ENCODE measurements around the gene MYO1A.

MYO1A gene

GRCh38 chr12:57001448-57001906, 48.5 kb downstream of the MYO1A start:
- H3K4me1 ChIP-seq (ENCODE audit: control insufficient read depth in 2 of 2, insufficient read depth in 1 of 2, low read depth in 1 of 2, low read length in 2 of 2) = peaks cover 0 to 5% of the 10 kb centered on the region in 2 donors
- H2BK12ac ChIP-seq (ENCODE audit: low read length) = no peak overlapping the region
- no peak overlapping the region for H4K91ac ChIP-seq (ENCODE audit: low read depth, low read length, poor library complexity)
- no peak overlapping the region for H3K4ac ChIP-seq (ENCODE audit: low read length)
- no peak overlapping the region for H3K4me3 ChIP-seq (ENCODE audit: low read length in 2 of 2)
- H2AFZ ChIP-seq (ENCODE audit: low read length) = no peak overlapping the region
- no peak overlapping the region for H3K23ac ChIP-seq (ENCODE audit: low read depth, low read length, poor library complexity)
- no peak overlapping the region for H3K27ac ChIP-seq (replicated peaks; ENCODE audit: low read length)
- no peak overlapping the region for H3K14ac ChIP-seq (ENCODE audit: low read length)
- no peak overlapping the region for H2BK15ac ChIP-seq (ENCODE audit: low read length)
- peak; percentile 78 for DNase-seq (ENCODE audit: low spot score)
- no peak overlapping the region for H3K4me2 ChIP-seq (ENCODE audit: insufficient read depth, low read length, poor library complexity, severe bottlenecking)
- H2BK5ac ChIP-seq (ENCODE audit: low read length) = no peak overlapping the region
- peaks cover 42 to 88% of the 10 kb centered on the region in 2 donors for H3K36me3 ChIP-seq (replicated peaks in 1 of 2; ENCODE audit: control insufficient read depth in 2 of 2, insufficient read depth in 2 of 2, low read length in 2 of 2)
- peaks cover 21% of the 10 kb centered on the region for H3K79me1 ChIP-seq (ENCODE audit: low read depth, low read length)
- no peaks in the 10 kb centered on the region for H3K27me3 ChIP-seq (ENCODE audit: control insufficient read depth in 3 of 3, insufficient read depth in 3 of 3, low read depth in 1 of 3, low read length in 3 of 3)
- no peak overlapping the region for H2AK5ac ChIP-seq (ENCODE audit: low read depth, low read length)
- no peak overlapping the region for H3K18ac ChIP-seq (ENCODE audit: low read length)
- H4K8ac ChIP-seq (ENCODE audit: low read depth, low read length) = no peak overlapping the region
- H3K9ac ChIP-seq (ENCODE audit: low read depth, low read length, poor library complexity) = no peak overlapping the region
- WGBS, 2 donors (ENCODE audit: extremely low coverage in 2 of 2, insufficient read length in 2 of 2, insufficient replicate concordance in 1 of 2) = no CpG with 5 or more reads among the region's 13 CpGs
- no peak overlapping the region for H2BK120ac ChIP-seq (ENCODE audit: low read depth, low read length)
- H3K9me3 ChIP-seq (replicated peaks in 1 of 2; ENCODE audit: control insufficient read depth in 2 of 2, insufficient read depth in 1 of 2, low read depth in 1 of 2, low read length in 2 of 2) = no peaks in the 10 kb centered on the region

- no peak for DNase-seq (ENCODE audit: low spot score)
- Histone ChIP-seq H3K4me2 (ENCODE audit: insufficient read depth, low read length, poor library complexity, severe bottlenecking) (no peak overlapping the region), H2BK120ac (ENCODE audit: low read depth, low read length) (no peak overlapping the region), H3K4me3 (ENCODE audit: low read length in 2 of 2) (no peak overlapping the region), H3K4me1 (ENCODE audit: control insufficient read depth in 2 of 2, insufficient read depth in 1 of 2, low read depth in 1 of 2, low read length in 2 of 2) (peaks cover 0 to 3% of the 10 kb centered on the region in 2 donors), H3K23ac (ENCODE audit: low read depth, low read length, poor library complexity) (no peak overlapping the region), H3K14ac (ENCODE audit: low read length) (no peak overlapping the region), H3K9ac (ENCODE audit: low read depth, low read length, poor library complexity) (no peak overlapping the region), H2BK5ac (ENCODE audit: low read length) (no peak overlapping the region), H2BK15ac (ENCODE audit: low read length) (no peak overlapping the region), H3K27ac (replicated peaks; ENCODE audit: low read length) (no peak overlapping the region), H3K27me3 (ENCODE audit: control insufficient read depth in 3 of 3, insufficient read depth in 3 of 3, low read depth in 1 of 3, low read length in 3 of 3) (no peaks in the 10 kb centered on the region), H2BK12ac (ENCODE audit: low read length) (no peak overlapping the region), H3K9me3 (replicated peaks in 1 of 2; ENCODE audit: control insufficient read depth in 2 of 2, insufficient read depth in 1 of 2, low read depth in 1 of 2, low read length in 2 of 2) (no peaks in the 10 kb centered on the region), H2AK5ac (ENCODE audit: low read depth, low read length) (no peak overlapping the region), H2AFZ (ENCODE audit: low read length) (no peak overlapping the region), H3K79me1 (ENCODE audit: low read depth, low read length) (peaks cover 16% of the 10 kb centered on the region), H4K91ac (ENCODE audit: low read depth, low read length, poor library complexity) (no peak overlapping the region), H3K4ac (ENCODE audit: low read length) (no peak overlapping the region), H4K8ac (ENCODE audit: low read depth, low read length) (no peak overlapping the region), H3K18ac (ENCODE audit: low read length) (no peak overlapping the region), H3K36me3 (replicated peaks in 1 of 2; ENCODE audit: control insufficient read depth in 2 of 2, insufficient read depth in 2 of 2, low read length in 2 of 2) (peaks cover 45 to 97% of the 10 kb centered on the region in 2 donors)
- WGBS, 2 donors (ENCODE audit: extremely low coverage in 2 of 2, insufficient read length in 2 of 2, insufficient replicate concordance in 1 of 2) = no CpG with 5 or more reads among the region's 1 CpG
These were observed 49.5 kb downstream of the MYO1A start for GRCh38 chr12:57000393-57000792.

- no peak overlapping the region for H3K14ac ChIP-seq (ENCODE audit: low read length)
- H3K9me3 ChIP-seq (replicated peaks in 1 of 2; ENCODE audit: control insufficient read depth in 2 of 2, insufficient read depth in 1 of 2, low read depth in 1 of 2, low read length in 2 of 2) = no peaks in the 10 kb centered on the region
- no peak overlapping the region for H2AK5ac ChIP-seq (ENCODE audit: low read depth, low read length)
- DNase-seq (ENCODE audit: low spot score) = no peak
- H2BK120ac ChIP-seq (ENCODE audit: low read depth, low read length) = no peak overlapping the region
- no peak overlapping the region for H3K27ac ChIP-seq (replicated peaks; ENCODE audit: low read length)
- H3K4me1 ChIP-seq (ENCODE audit: control insufficient read depth in 2 of 2, insufficient read depth in 1 of 2, low read depth in 1 of 2, low read length in 2 of 2) = no peaks in the 10 kb centered on the region
- no peak overlapping the region for H4K91ac ChIP-seq (ENCODE audit: low read depth, low read length, poor library complexity)
- no peak overlapping the region for H3K4me2 ChIP-seq (ENCODE audit: insufficient read depth, low read length, poor library complexity, severe bottlenecking)
- H2BK12ac ChIP-seq (ENCODE audit: low read length) = no peak overlapping the region
- H4K8ac ChIP-seq (ENCODE audit: low read depth, low read length) = no peak overlapping the region
- H2AFZ ChIP-seq (ENCODE audit: low read length) = no peak overlapping the region
- H3K4ac ChIP-seq (ENCODE audit: low read length) = no peak overlapping the region
- peaks cover 13% of the 10 kb centered on the region for H3K79me1 ChIP-seq (ENCODE audit: low read depth, low read length)
- no peak overlapping the region for H2BK15ac ChIP-seq (ENCODE audit: low read length)
- H3K4me3 ChIP-seq (ENCODE audit: low read length in 2 of 2) = no peak overlapping the region
- no peak overlapping the region for H3K23ac ChIP-seq (ENCODE audit: low read depth, low read length, poor library complexity)
- H3K27me3 ChIP-seq (ENCODE audit: control insufficient read depth in 3 of 3, insufficient read depth in 3 of 3, low read depth in 1 of 3, low read length in 3 of 3) = no peaks in the 10 kb centered on the region
- H3K9ac ChIP-seq (ENCODE audit: low read depth, low read length, poor library complexity) = no peak overlapping the region
- H3K36me3 ChIP-seq (replicated peaks in 1 of 2; ENCODE audit: control insufficient read depth in 2 of 2, insufficient read depth in 2 of 2, low read length in 2 of 2) = peaks cover 49 to 93% of the 10 kb centered on the region in 2 donors
- WGBS, 2 donors (ENCODE audit: extremely low coverage in 2 of 2, insufficient read length in 2 of 2, insufficient replicate concordance in 1 of 2) = no CpG with 5 or more reads among the region's 4 CpGs
- no peak overlapping the region for H3K18ac ChIP-seq (ENCODE audit: low read length)
- no peak overlapping the region for H2BK5ac ChIP-seq (ENCODE audit: low read length)
These were observed 50.5 kb downstream of the MYO1A start for GRCh38 chr12:56999456-56999855.

- no peak overlapping the region for H2BK5ac ChIP-seq (ENCODE audit: low read length)
- H4K91ac ChIP-seq (ENCODE audit: low read depth, low read length, poor library complexity) = no peak overlapping the region
- H3K18ac ChIP-seq (ENCODE audit: low read length) = no peak overlapping the region
- H3K36me3 ChIP-seq (replicated peaks in 1 of 2; ENCODE audit: control insufficient read depth in 2 of 2, insufficient read depth in 2 of 2, low read length in 2 of 2) = peaks cover 45 to 88% of the 10 kb centered on the region in 2 donors
- H3K9ac ChIP-seq (ENCODE audit: low read depth, low read length, poor library complexity) = no peak overlapping the region
- no CpG with 5 or more reads among the region's 4 CpGs for WGBS, 2 donors (ENCODE audit: extremely low coverage in 2 of 2, insufficient read length in 2 of 2, insufficient replicate concordance in 1 of 2)
- H3K4me2 ChIP-seq (ENCODE audit: insufficient read depth, low read length, poor library complexity, severe bottlenecking) = no peak overlapping the region
- no peak overlapping the region for H2BK15ac ChIP-seq (ENCODE audit: low read length)
- no peak overlapping the region for H3K4me3 ChIP-seq (ENCODE audit: low read length in 2 of 2)
- no peak overlapping the region for H2AK5ac ChIP-seq (ENCODE audit: low read depth, low read length)
- DNase-seq (ENCODE audit: low spot score) = no peak
- no peak overlapping the region for H3K27ac ChIP-seq (replicated peaks; ENCODE audit: low read length)
- no peak overlapping the region for H4K8ac ChIP-seq (ENCODE audit: low read depth, low read length)
- no peak overlapping the region for H2AFZ ChIP-seq (ENCODE audit: low read length)
- no peak overlapping the region for H3K23ac ChIP-seq (ENCODE audit: low read depth, low read length, poor library complexity)
- no peak overlapping the region for H2BK12ac ChIP-seq (ENCODE audit: low read length)
- H3K27me3 ChIP-seq (ENCODE audit: control insufficient read depth in 3 of 3, insufficient read depth in 3 of 3, low read depth in 1 of 3, low read length in 3 of 3) = no peaks in the 10 kb centered on the region
- H3K14ac ChIP-seq (ENCODE audit: low read length) = no peak overlapping the region
- no peaks in the 10 kb centered on the region for H3K4me1 ChIP-seq (ENCODE audit: control insufficient read depth in 2 of 2, insufficient read depth in 1 of 2, low read depth in 1 of 2, low read length in 2 of 2)
- H2BK120ac ChIP-seq (ENCODE audit: low read depth, low read length) = no peak overlapping the region
- H3K4ac ChIP-seq (ENCODE audit: low read length) = no peak overlapping the region
- H3K79me1 ChIP-seq (ENCODE audit: low read depth, low read length) = peaks cover 10% of the 10 kb centered on the region
- H3K9me3 ChIP-seq (replicated peaks in 1 of 2; ENCODE audit: control insufficient read depth in 2 of 2, insufficient read depth in 1 of 2, low read depth in 1 of 2, low read length in 2 of 2) = no peaks in the 10 kb centered on the region
These were observed 50.9 kb downstream of the MYO1A start for GRCh38 chr12:56998981-56999380.

All from neuronal stem cell (in vitro differentiated cells).